GM12878 (cell line): ENCODE data around the gene RETREG1. TPM values are rescaled to one million over a fixed set of nuclear protein-coding genes. Genes with fewer than 3 reads are reported as not detected.

Source experiments
- BCL3 ChIP-seq: IDR thresholded peaks from 2 replicates; pipeline ENCODE4 v1.6.1; 2011; ENCODE audit warnings: borderline replicate concordance, low read depth, mild to moderate bottlenecking, moderate library complexity, low read length; ENCODE audit not compliant: insufficient read depth, poor library complexity, severe bottlenecking
- MLLT1 ChIP-seq: fragments of 450-650 bp; IDR thresholded peaks from 2 replicates; pipeline ENCODE4 v1.6.1; 2016; ENCODE audit warnings: mild to moderate bottlenecking
- MTA2 ChIP-seq: fragments of 450-650 bp; IDR thresholded peaks from 2 replicates; pipeline ENCODE4 v1.6.1; 2016; ENCODE audit warnings: low read depth, mild to moderate bottlenecking, moderate library complexity
- MTA3 ChIP-seq: IDR thresholded peaks from 2 replicates; pipeline ENCODE4 v1.6.1; 2012; ENCODE audit warnings: low read length, inconsistent platforms, borderline replicate concordance
- PAX8 ChIP-seq: fragments of 450-650 bp; IDR thresholded peaks from 2 replicates; pipeline ENCODE4 v1.6.1; 2017; ENCODE audit warnings: mild to moderate bottlenecking, moderate library complexity
- SRF ChIP-seq, 2 experiments: IDR thresholded peaks; 2 replicates each; pipeline ENCODE4 v1.6.1; 2011; ENCODE audit warnings: low read depth in 2 of 2, low read length in 2 of 2, mild to moderate bottlenecking in 1 of 2, moderate library complexity in 1 of 2
- ZBED1 ChIP-seq: IDR thresholded peaks from 2 replicates; pipeline ENCODE4 v1.6.1; 2016; ENCODE audit warnings: borderline replicate concordance
- ZBTB11 ChIP-seq: fragments of 450-650 bp; formaldehyde crosslinking; IDR thresholded peaks from 2 replicates; pipeline ENCODE4 v1.5.0; 2022; ENCODE audit warnings: mild to moderate bottlenecking, missing genetic modification characterization
- ZNF217 ChIP-seq: fragments of 450-650 bp; IDR thresholded peaks from 2 replicates; pipeline ENCODE4 v1.6.1; 2017; ENCODE audit warnings: antibody characterized with exemption, mild to moderate bottlenecking
- polyA plus RNA-seq, 11 experiments: library from polyadenylated mRNA; depleted of rRNA in 4 of 11; unstranded in 6 of 11; stranded (reverse) in 5 of 11; fragments of >200 nt; fragmentation: Nextera tagmentation in 4 of 11; fragmentation: Illumina TruSeq in 1 of 11; extraction: Ambion mirVana in 4 of 11; extraction: Trizol in 1 of 11; gene quantifications; 1 replicate in 1 of 11; 2 replicates in 10 of 11; pipeline versions ENCODE4 v1.2.1 to v1.2.3, GENCODE V29; 2011 to 2016; ENCODE audit warnings: inconsistent platforms in 2 of 11, missing spikeins in 2 of 11, low read depth in 1 of 11
- total RNA-seq, 4 experiments: library from RNA; depleted of rRNA in 3 of 4; stranded (reverse); fragments of >200 nt in 3 of 4; fragmentation: Illumina TruSeq in 1 of 4; extraction: Trizol in 1 of 4; gene quantifications; 2 replicates each; pipeline versions ENCODE4 v1.2.1 to v1.2.3, GENCODE V29; 2013 to 2021

Gene RETREG1
- total and polyA plus RNA-seq, 10 of the 15 experiments (the other 5 are each of a cell fraction or from before 2014, with no cell fraction given), result 3.9 to 8.9 (median 6.4) TPM

DNA sequence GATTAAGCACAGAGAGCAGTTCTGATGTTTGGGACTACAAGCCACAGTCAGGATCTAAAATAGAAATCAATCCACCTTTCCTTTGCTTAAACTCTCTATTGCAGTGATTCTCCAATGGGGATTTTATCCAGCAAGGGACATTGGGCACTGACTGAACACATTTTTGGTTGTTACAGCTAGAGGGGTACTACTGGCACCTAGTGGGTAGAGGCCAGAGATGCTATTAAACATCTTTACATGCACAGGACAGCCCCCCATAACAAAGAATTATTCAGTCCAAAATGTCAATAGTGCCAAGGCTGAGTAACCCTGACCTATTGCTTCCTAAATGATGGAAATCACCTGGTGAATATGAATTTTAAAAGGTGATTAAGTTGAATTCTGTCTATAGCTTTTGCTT is 163.2 kb downstream of the RETREG1 start (continued):
- TF ChIP-seq MLLT1, result no peak
- no peak for TF ChIP-seq SRF (IDR thresholded peaks at IDR 0.05; ENCODE audit: low read depth in 2 of 2, low read length in 2 of 2)
- no peak for TF ChIP-seq MTA3
- TF ChIP-seq ZNF217, result no peak
- no peak for TF ChIP-seq ZBED1
- no peak for TF ChIP-seq MTA2
- no peak for TF ChIP-seq PAX8
- no peak for TF ChIP-seq ZBTB11
- no peak for TF ChIP-seq BCL3
- TF ChIP-seq, all 136 proteins: peak for 0
